H9 (cell line): Measurements from ENCODE around the gene STK10. TPM values are rescaled to one million over a fixed set of nuclear protein-coding genes. Genes with fewer than 3 reads are reported as not detected.

Experiments used
- DNase-seq: peaks from one replicate; pipeline ENCODE4 v3.0.0-alpha.2; 2017
- H2AFZ ChIP-seq: one replicate; pipeline ENCODE4 v1.6.1; 2013; ENCODE audit warnings: mild to moderate bottlenecking, low read length, control low read depth, moderate library complexity
- H2AK5ac ChIP-seq: 2 replicates; pipeline ENCODE4 v1.6.1; 2013; ENCODE audit warnings: low read length, control low read depth, mixed read lengths; ENCODE audit not compliant: insufficient read length
- H2BK120ac ChIP-seq: one replicate; pipeline ENCODE4 v1.6.1; 2013; ENCODE audit warnings: low read depth, mild to moderate bottlenecking, low read length, control low read depth, inconsistent platforms; ENCODE audit not compliant: poor library complexity, severe bottlenecking
- H2BK12ac ChIP-seq: 2 replicates; pipeline ENCODE4 v1.6.1; 2013; ENCODE audit warnings: low read length, control low read depth, mixed read lengths, low read depth; ENCODE audit not compliant: insufficient read length
- H2BK15ac ChIP-seq: 2 replicates; pipeline ENCODE4 v1.6.1; 2013; ENCODE audit warnings: low read depth, low read length, control low read depth
- H2BK20ac ChIP-seq: one replicate; pipeline ENCODE4 v1.6.1; 2013; ENCODE audit warnings: low read depth, mild to moderate bottlenecking, low read length, control low read depth, inconsistent platforms; ENCODE audit not compliant: poor library complexity, severe bottlenecking
- H2BK5ac ChIP-seq: 2 replicates; pipeline ENCODE4 v1.6.1; 2013; ENCODE audit warnings: low read length, control low read depth, mixed read lengths; ENCODE audit not compliant: insufficient read length
- H3K14ac ChIP-seq: 2 replicates; pipeline ENCODE4 v1.6.1; 2013; ENCODE audit warnings: low read length, control low read depth; ENCODE audit not compliant: insufficient read depth
- H3K18ac ChIP-seq: 2 replicates; pipeline ENCODE4 v1.6.1; 2013; ENCODE audit warnings: low read depth, mild to moderate bottlenecking, mixed read lengths, low read length, control low read depth; ENCODE audit not compliant: insufficient read length
- H3K23ac ChIP-seq: 2 replicates; pipeline ENCODE4 v1.6.1; 2013; ENCODE audit warnings: low read length, control low read depth, mixed read lengths, low read depth; ENCODE audit not compliant: insufficient read length
- H3K23me2 ChIP-seq: 2 replicates; pipeline ENCODE4 v1.6.1; 2013; ENCODE audit warnings: low read depth, mild to moderate bottlenecking, mixed read lengths, low read length, control low read depth; ENCODE audit not compliant: insufficient read length, poor library complexity, severe bottlenecking
- H3K27ac ChIP-seq: 2 replicates; pipeline ENCODE4 v1.5.1; 2013; ENCODE audit warnings: low read length, control low read depth, mixed read lengths, low read depth; ENCODE audit not compliant: insufficient read length
- H3K27me3 ChIP-seq: 2 replicates; pipeline ENCODE4 v1.6.1; 2013; ENCODE audit warnings: low read length, control low read depth, inconsistent platforms; ENCODE audit not compliant: insufficient read depth
- H3K4ac ChIP-seq: 2 replicates; pipeline ENCODE4 v1.6.1; 2013; ENCODE audit warnings: low read depth, mild to moderate bottlenecking, control low read depth, inconsistent platforms, low read length, moderate library complexity
- H3K4me1 ChIP-seq: 2 replicates; pipeline ENCODE4 v1.6.1; 2013; ENCODE audit warnings: low read length, control low read depth, inconsistent platforms; ENCODE audit not compliant: insufficient read depth
- H3K4me2 ChIP-seq: 2 replicates; pipeline ENCODE4 v1.6.1; 2013; ENCODE audit warnings: low read length, control low read depth, mixed read lengths; ENCODE audit not compliant: insufficient read length, insufficient read depth
- H3K56ac ChIP-seq: 2 replicates; pipeline ENCODE4 v1.6.1; 2013; ENCODE audit warnings: low read depth, mild to moderate bottlenecking, mixed read lengths, low read length, control low read depth; ENCODE audit not compliant: insufficient read length
- H3K79me1 ChIP-seq: 2 replicates; pipeline ENCODE4 v1.6.1; 2013; ENCODE audit warnings: low read depth, mild to moderate bottlenecking, moderate library complexity, low read length, control low read depth, inconsistent platforms; ENCODE audit not compliant: insufficient read depth, poor library complexity, severe bottlenecking
- H3K79me2 ChIP-seq: 2 replicates; pipeline ENCODE4 v1.6.1; 2013; ENCODE audit warnings: low read length, control low read depth, inconsistent platforms; ENCODE audit not compliant: insufficient read depth
- H3K9ac ChIP-seq: 2 replicates; pipeline ENCODE4 v1.6.1; 2013; ENCODE audit warnings: low read length, control low read depth, mixed read lengths; ENCODE audit not compliant: insufficient read length; ENCODE audit errors: extremely low read depth
- H3K9me3 ChIP-seq: one replicate; pipeline ENCODE4 v1.6.1; 2013; ENCODE audit warnings: low read depth, low read length, inconsistent platforms; ENCODE audit not compliant: control insufficient read depth
- H3T11ph ChIP-seq: one replicate; pipeline ENCODE4 v1.6.1; 2013; ENCODE audit warnings: mild to moderate bottlenecking, low read length, control low read depth, inconsistent platforms
- H4K20me1 ChIP-seq: one replicate; pipeline ENCODE4 v1.6.1; 2013; ENCODE audit not compliant: control insufficient read depth, insufficient read length, insufficient read depth
- H4K5ac ChIP-seq: 2 replicates; pipeline ENCODE4 v1.6.1; 2013; ENCODE audit warnings: low read depth, mild to moderate bottlenecking, mixed read lengths, low read length, control low read depth; ENCODE audit not compliant: insufficient read length
- H4K8ac ChIP-seq: replicated peaks from 2 replicates; pipeline ENCODE4 v1.6.1; 2013; ENCODE audit warnings: low read length, control low read depth, mixed read lengths, low read depth; ENCODE audit not compliant: insufficient read length
- H4K91ac ChIP-seq: 2 replicates; pipeline ENCODE4 v1.6.1; 2013; ENCODE audit warnings: low read depth, mild to moderate bottlenecking, moderate library complexity, mixed read lengths, low read length, control low read depth; ENCODE audit not compliant: insufficient read length
- H3K27ac Mint-ChIP-seq, 3 experiments: 2 replicates in 2 of 3; 3 replicates in 1 of 3; pipeline ENCODE4 v1.8.0; 2020 to 2021; ENCODE audit warnings: mixed read lengths in 3 of 3, mild to moderate bottlenecking in 1 of 3, moderate library complexity in 1 of 3
- H3K27me3 Mint-ChIP-seq: 2 replicates; pipeline ENCODE4 v1.8.0; 2021; ENCODE audit warnings: low read depth, mild to moderate bottlenecking, moderate library complexity, mixed read lengths
- H3K36me3 Mint-ChIP-seq, 3 experiments: 2 replicates in 2 of 3; 3 replicates in 1 of 3; pipeline ENCODE4 v1.8.0; 2020 to 2021; ENCODE audit warnings: low read depth in 3 of 3, mixed read lengths in 3 of 3; ENCODE audit not compliant: insufficient read depth in 1 of 3
- H3K4me1 Mint-ChIP-seq, 2 experiments: 2 replicates each; pipeline ENCODE4 v1.8.0; 2020; ENCODE audit warnings: mixed read lengths in 2 of 2
- H3K4me3 Mint-ChIP-seq, 2 experiments: 2 replicates in 1 of 2; 3 replicates in 1 of 2; pipeline ENCODE4 v1.8.0; 2020 to 2021; ENCODE audit warnings: mild to moderate bottlenecking in 2 of 2, mixed read lengths in 2 of 2, moderate library complexity in 1 of 2
- H3K9me3 Mint-ChIP-seq, 2 experiments: 2 replicates in 1 of 2; 3 replicates in 1 of 2; pipeline ENCODE4 v1.8.0; 2020; ENCODE audit warnings: mild to moderate bottlenecking in 2 of 2, mixed read lengths in 2 of 2, moderate library complexity in 1 of 2
- CTCF ChIP-seq: fragments of 200-600 bp; sonication (generic); conservative IDR thresholded peaks from 3 replicates; pipeline ENCODE4 v1.8.0; 2021; ENCODE audit warnings: antibody characterized with exemption, mild to moderate bottlenecking
- WGBS: extraction: QIAGEN DNeasy Blood & Tissue Kit; methylation state at CpG from one replicate; pipeline ENCODE4 v1.1.7; 2013; ENCODE audit warnings: missing lambda C conversion rate, low lambda C conversion rate, mixed read lengths; ENCODE audit not compliant: insufficient read length; ENCODE audit errors: extremely low coverage; 5-methylcytosine and 5-hydroxymethylcytosine counted together
- total RNA-seq: library from RNA; stranded (reverse); gene quantifications from 2 replicates; pipeline ENCODE4 v1.2.1, GENCODE V29; 2021

The STK10 gene
- total RNA-seq, 1 experiment from 2014 or later, result 14.6 TPM

- H3K36me3 Mint-ChIP-seq, result peaks cover 9 to 28% (median 25%) of the 10 kb centered on the region in 3 experiments; a peak in 6 of 7 replicates
- H3K27ac ChIP-seq, result no peak overlapping the region
- H3K23me2 ChIP-seq, result no peaks in the 10 kb centered on the region
- no peak overlapping the region for H3K23ac ChIP-seq
- H3K9ac ChIP-seq, result no peak overlapping the region
- WGBS, result no CpG with 5 or more reads among the region's 19 CpGs
- H2BK120ac ChIP-seq, result no peak overlapping the region
- no peaks in the 10 kb centered on the region for H3K27me3 ChIP-seq
- no peak overlapping the region for H2BK20ac ChIP-seq
- H3K4me1 Mint-ChIP-seq, result peaks cover 19 to 20% of the 10 kb centered on the region in 2 experiments
- H4K5ac ChIP-seq, result no peak overlapping the region
- H3K4me3 Mint-ChIP-seq, result no peak overlapping the region
- H3K4me2 ChIP-seq, result no peak overlapping the region
- no peak overlapping the region for H2AK5ac ChIP-seq
- no peak overlapping the region for H3K27ac Mint-ChIP-seq
- H3K27me3 Mint-ChIP-seq, result no peaks in the 10 kb centered on the region; the same call in 1 of the 2 replicates
- no peak overlapping the region for H3T11ph ChIP-seq
- H2BK12ac ChIP-seq, result no peak overlapping the region
- TF ChIP-seq CTCF, result no peak
- peaks cover 4% of the 10 kb centered on the region; the same call in 1 of the 2 replicates for H3K4me1 ChIP-seq
- H2BK15ac ChIP-seq, result no peak overlapping the region
- no peaks in the 10 kb centered on the region for H4K20me1 ChIP-seq
- H3K79me2 ChIP-seq, result no peaks in the 10 kb centered on the region
- H3K56ac ChIP-seq, result no peak overlapping the region
- H3K9me3 ChIP-seq, result no peaks in the 10 kb centered on the region
- H4K91ac ChIP-seq, result no peak overlapping the region
- no peak for DNase-seq
- H3K18ac ChIP-seq, result no peak overlapping the region
- no peaks in the 10 kb centered on the region for H3K79me1 ChIP-seq
- H3K9me3 Mint-ChIP-seq, result no peaks in the 10 kb centered on the region
- H3K14ac ChIP-seq, result no peak overlapping the region
- no peak overlapping the region for H4K8ac ChIP-seq
- H3K4ac ChIP-seq, result no peak overlapping the region
- H2AFZ ChIP-seq, result no peak overlapping the region
- H2BK5ac ChIP-seq, result no peak overlapping the region
Observed at GRCh38 chr5:172052450-172053236, 135.4 kb downstream of the STK10 start.
